GM20000 (cell line): ENCODE measurements around the gene DDR1.
"Not testable (repeated sequence)": the region's sequence is repeated elsewhere in the genome, so short reads cannot be mapped to it uniquely, and the experiment has no call there.

Source experiments
- DNase-seq: peaks from one replicate; pipeline ENCODE4 v3.0.0; 2012; ENCODE audit warnings: low spot score
- CTCF ChIP-seq: IDR thresholded peaks from 2 replicates; pipeline ENCODE4 v1.5.1; 2012; ENCODE audit warnings: mild to moderate bottlenecking, control low read depth; ENCODE audit errors: extremely low read depth, missing control alignments

Gene DDR1

GRCh38 chr6:30844118-30844535 is 40.2 kb upstream of the DDR1 start:
- DNase-seq: no peak

GRCh38 chr6:30845183-30845582 is 39.1 kb upstream of the DDR1 start:
- no peak for DNase-seq
- no peak for TF ChIP-seq CTCF

More at GRCh38 chr6:30844118-30844535, 40.2 kb upstream of the DDR1 start:
- no peak for TF ChIP-seq CTCF

- DNase-seq: no peak
- no peak for TF ChIP-seq CTCF
These were observed 36.8 kb upstream of the DDR1 start for GRCh38 chr6:30847421-30847970.

GRCh38 chr6:30847971-30848436 is 36.3 kb upstream of the DDR1 start:
- no peak for TF ChIP-seq CTCF
- DNase-seq: no peak

GRCh38 chr6:30849903-30850651 is 34.2 kb upstream of the DDR1 start:
- no peak for TF ChIP-seq CTCF
- no peak for DNase-seq

- DNase-seq: not testable (repeated sequence)
These were observed 31.9 kb upstream of the DDR1 start for GRCh38 chr6:30852459-30852858.

- no peak for TF ChIP-seq CTCF
- no peak for DNase-seq
These were observed 29.9 kb upstream of the DDR1 start for GRCh38 chr6:30854285-30855040.
